T-helper 9 cell (primary cell): Measurements from ENCODE around the gene PRKCZ.

Experiments used
- DNase-seq: peaks from one replicate; pipeline ENCODE4 v3.0.0-alpha.2; 2020

The PRKCZ gene

GRCh38 chr1:2233997-2234761, 184.0 kb downstream of the PRKCZ start:
- peak; percentile 72 for DNase-seq

- no peak for DNase-seq
Measured at GRCh38 chr1:2234762-2235113, 184.5 kb downstream of the PRKCZ start.
